ENCODE data around the gene ABO.
"Not testable (repeated sequence)": the region's sequence is repeated elsewhere in the genome, so short reads cannot be mapped to it uniquely, and the experiment has no call there.

Gene ABO

DNA sequence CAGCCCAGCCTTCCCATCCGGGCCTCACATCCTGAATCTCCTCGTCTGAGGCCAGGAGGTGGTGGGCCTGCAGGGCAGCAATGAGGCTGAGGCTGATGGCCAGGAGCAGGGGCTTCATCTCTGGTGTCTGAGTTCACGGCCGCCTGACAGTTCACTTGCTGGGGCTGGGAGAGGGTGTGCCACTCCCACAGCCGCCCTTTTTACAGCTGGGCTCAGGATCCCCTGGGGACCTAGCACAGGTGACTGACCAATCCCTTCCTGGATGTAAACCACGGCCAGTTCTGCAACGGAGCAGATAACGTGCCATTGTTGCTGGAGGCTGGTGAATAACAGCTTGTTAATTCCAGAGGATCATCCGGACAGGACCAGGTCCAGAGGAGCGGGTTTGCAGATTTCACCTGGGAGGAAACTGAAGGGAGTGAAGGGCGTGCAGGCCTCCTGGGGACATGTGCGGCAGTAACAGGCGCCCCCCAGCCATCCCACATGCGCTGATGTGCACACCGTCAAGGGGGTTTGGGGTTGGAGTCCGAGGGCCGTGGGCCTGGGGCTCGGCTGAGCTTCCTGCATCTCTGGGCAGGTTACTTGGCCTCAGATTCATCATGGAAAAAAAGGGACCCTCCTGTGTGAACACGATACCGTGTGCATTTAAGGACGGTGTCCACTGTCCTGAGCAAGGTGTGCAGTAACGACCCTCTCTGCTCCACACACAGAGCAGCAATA, 46.4 kb downstream of the ABO start:
- intact Hi-C loops (cut with DNase I); DNase-seq: not testable (repeated sequence)

DNA sequence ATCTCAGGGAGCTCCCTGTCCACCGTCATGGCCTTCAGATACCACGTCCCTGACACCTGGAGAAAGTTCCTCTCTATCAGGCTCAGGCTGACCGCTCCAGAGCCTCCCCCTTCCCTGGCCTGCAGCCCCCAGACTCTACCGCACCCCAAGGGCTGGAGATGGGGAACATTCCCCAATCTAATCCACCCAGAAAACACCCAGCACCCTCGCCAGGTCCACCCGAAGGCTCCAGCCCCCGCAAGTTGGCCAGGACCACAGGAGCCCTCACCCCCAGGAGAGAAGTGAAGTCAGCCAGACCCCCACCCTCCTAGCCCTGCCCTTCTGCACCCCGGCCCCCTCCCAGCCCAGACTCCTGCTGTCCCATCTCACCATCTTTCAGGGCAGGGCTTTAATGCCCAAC, 47.0 kb downstream of the ABO start:
- DNase-seq: peak in 1 of 10 donors; percentile 68
- intact Hi-C loops (cut with DNase I): not testable (repeated sequence)

DNA sequence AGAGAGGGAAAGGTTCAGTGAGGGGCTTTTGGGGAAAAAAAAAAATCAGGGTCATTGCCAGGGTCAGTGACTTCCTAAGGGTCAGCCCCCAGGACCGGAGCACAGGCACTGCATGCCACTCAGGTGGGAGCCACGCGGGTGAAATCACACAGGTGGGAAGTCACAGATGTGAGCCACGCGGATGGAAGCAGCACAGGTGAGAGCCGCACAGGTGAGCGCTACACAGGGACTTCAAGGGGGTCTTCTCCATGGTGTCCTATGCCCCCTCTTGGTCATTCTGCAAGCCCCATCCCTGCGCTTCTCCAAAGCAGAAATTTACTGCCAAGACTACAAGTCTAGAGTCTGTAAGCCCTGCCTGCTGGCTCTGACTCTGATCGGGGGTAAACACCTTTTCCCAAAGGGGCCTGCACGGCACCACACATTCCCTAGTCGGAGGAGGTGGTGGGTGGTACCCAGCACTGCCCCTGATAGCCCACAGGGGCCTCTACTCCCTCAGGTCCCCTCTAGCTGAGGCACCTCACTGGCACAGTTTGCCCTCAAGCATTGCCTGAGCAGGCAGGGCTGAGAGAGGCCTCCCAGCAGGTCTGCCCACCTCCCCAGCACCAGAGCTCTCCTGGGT, 47.6 kb downstream of the ABO start:
- intact Hi-C loops (cut with DNase I): no loop called here
- DNase-seq: peak in 1 of 10 donors; percentile 52

DNA sequence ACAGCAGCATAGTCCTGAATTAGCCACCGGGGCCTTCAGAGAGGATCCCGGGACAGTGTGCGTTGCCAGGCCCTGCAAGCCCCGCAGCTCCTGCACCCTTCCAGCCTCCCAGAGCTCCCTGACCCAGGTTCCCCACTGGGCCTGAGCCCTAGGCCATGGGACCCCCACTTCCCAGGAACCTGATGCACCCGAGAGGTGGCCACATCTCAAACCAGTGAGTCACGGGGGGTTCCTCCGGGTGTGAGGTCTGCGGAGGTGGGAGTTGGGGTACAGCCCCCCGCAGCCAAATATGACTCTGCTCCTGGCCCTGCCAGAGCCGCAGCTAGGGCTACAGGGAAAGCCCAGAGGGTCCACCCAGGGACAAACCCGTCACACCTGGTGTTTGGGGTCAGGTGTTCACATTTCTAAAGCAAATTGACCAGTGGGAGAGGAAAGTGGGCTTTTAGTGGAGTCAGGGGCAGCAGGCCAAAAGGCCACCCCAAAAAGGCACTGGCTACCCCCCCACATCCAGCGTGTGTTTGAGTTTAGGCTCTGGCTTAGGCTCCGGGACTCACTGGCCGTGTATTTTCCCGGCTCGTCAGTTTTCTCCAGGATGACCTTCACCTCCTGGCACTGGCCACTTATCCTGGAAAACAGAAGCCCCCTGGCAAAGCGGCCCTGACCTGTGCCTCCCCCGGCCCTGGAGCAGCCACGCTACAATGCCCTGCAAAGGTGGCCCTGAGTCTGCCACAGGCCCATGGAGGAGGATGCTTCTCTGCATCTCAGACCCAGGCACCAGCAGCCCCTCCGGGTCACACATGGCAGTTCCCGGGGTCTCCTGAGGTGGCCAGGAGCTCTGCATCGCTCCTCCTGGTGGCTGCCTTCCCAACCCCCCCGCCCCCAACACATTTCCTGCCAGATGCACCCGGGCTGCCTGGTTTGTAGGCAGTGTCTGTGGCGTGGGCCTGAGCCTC, 48.5 kb downstream of the ABO start:
- peak in 1 of 10 donors; percentile 57 for DNase-seq
- intact Hi-C loops (cut with DNase I): no loop called here

DNA sequence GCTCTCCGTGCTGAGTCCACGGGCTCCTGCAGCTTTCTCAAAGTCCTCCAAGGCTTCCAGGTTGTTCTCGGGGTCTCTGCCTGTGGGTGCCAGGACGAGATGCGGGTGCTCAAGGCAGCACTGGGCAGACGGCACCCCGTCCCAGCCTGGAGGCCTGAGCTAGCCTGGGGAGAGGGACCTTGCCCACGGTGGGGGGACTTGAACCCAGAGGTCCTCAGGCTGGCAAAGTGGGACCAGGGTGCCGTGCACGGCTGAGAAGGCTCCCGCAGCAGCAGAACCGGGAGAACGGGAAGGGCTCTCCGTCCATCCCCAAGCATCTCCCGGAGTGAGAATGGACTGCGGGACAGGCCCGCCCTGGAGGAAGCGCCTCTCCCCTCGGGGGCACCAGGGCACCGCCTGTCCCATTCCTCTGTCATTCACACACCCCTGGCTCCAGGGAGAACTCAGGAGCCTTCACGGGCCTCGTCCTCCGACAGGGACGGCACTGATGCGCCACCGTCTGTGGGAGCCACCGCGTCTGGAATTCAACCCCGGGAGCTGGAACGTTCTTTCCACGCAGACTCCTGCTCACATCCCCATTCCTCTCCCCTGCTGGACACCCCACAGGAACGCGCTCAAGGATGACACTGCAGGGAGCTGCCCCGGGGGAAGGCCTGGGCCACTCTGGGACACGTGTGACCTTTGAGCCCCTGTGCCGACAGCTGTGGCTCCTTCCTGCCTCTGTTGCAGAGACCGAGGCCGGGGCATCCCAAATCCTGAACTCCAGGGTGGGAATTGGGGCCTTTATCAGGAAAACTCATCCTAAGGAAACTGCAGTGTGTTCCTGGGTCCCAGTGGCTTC, 49.6 kb downstream of the ABO start:
- intact Hi-C loops (cut with DNase I): no loop called here
- peak in 2 of 10 donors; percentile 74 to 82 for DNase-seq

DNA sequence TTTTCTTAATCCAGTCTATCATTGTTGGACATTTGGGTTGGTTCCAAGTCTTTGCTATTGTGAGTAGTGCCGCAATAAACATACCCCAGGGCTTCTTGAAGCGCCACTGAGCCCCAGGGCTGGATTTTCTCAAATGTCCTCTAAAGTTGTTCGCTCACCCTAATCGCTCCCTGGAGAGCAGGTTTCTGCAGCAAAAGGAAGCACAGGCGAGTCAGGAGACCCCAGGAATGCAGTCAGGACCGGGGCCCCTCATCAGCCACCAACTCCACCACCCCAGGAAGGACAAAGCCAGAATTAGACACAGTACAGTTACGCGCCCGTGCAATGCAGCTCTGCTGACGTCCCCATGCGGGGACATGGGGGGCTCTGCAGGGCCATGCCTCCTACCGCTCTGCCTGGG, 50.2 kb downstream of the ABO start:
- intact Hi-C loops (cut with DNase I): no loop called here
- DNase-seq: peak in 2 of 10 donors; percentile 20 to 37

DNA sequence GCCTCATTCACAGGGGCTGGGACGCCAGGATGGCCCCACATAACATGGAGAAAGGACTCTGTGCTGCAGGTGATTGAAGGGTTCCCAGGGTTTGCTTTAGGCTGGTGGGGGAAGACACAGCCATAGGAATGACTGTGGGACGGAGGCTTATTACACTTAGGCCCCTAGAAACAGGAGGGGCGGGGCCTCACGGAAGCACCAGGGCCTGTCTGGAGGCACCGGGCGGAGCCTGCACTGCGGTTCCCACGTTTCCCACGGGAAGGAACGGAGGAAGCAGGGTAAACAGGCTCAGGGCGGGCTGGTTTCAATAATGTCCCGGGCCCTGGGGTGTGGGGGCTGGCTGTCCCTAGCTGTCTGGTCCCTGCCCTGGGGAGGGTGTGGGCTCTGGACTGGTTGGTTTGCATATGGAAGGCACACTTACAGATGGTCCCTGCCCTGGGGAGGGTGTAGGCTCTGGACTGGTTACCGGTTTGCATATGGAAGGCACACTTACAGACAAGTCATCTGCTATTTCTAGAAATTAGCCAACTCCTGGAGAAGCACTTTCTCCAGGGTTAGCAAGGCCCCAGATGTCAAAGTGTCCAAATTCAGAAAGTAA, 51.7 kb downstream of the ABO start:
- peak in 2 of 10 donors; percentile 11 to 54 for DNase-seq
- intact Hi-C loops (cut with DNase I): not testable (repeated sequence)

DNA sequence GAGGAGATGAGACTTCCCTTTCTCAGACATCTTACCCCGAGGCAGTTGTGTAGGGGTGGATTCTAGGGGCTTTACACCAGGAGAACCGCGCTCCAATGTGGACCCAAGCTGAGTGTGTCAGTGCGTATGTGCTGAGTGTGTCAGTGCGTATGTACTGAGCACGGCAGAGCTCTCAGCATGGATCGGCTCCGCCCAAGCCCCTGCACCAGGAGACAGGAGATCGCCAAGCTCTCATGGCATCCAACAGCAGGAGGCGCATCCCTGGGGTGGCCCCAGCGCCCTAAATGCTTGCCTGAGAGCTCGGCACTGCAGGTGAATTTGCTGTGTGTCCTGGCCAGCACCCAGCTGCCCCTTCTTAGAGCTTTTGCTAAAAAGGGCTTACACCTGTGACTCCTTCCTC, 53.0 kb downstream of the ABO start:
- DNase-seq; intact Hi-C loops (cut with DNase I): not testable (repeated sequence)

DNA sequence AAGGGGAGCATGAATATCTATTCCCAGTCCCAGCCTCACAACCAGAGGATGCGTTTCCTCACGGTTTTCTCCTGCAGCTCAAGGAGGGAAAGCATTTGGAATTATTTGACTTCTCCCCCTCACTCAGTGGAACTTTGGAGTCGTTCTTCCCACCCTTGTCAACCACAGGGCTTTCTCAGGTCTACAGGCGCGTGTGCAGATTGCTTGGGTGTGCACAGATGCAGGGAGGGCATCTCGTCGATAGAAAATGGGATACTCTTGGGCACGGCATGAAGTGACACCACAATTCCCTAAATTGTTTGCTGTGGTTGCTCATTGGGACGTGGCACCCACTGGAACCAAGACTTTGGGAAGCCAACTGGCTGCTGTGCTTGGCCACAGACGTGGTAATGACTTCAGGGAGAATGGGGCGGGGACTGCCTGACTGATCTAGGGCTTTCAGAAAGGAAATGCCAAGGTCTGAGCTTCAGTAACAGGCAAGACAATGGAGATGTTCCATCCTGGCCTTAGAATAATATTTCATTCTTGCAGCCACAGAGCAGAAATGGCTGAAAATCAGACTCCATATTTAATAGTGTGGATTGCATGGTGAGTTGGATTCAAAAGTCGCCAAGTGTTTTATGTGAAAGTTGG, 53.7 kb downstream of the ABO start:
- DNase-seq: peak in 1 of 10 donors; percentile 32
- intact Hi-C loops (cut with DNase I): no loop called here

DNA sequence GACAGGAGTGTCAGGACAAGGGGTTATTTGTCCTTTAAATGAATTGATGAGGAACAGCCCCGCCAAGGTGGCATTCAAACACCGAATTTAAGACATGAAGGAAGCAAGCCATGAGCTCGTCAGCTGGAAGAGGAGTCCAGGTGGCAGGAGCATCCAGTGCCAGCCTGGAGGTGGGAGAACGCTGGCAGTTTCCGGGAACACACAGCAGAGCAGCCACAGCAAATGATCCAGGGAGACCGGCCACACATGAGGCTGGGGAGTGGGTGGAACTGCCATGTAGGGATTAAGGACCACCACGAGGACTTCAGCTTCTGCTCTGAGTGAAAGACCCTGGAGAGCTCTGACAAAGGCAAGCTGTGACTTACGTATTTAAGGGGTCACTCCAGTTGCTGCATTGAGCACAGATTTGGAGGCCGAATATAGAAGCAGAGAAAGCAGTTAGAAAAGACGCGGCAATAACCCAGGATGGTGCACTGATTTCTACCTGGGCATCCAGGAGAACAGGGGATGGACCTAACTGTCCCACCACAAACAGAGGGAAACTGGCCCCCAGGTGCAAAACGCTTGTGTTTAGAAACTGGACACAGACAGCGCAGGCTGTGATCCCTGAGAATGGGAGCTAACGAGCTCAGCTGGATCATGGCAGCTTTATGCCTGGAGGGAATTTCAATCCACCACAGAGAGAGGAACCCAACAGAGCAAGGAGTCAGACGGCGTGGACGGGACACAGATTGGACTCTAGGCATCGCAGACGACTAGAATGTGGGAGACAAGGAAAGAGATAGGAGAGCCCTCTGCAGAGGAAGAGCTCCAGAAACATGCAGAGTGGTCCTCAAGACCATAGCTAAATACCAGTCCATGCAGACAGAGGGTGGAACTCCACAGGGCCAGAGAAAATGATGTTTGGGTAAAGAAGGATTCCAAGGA, 56.7 kb downstream of the ABO start:
- intact Hi-C loops (cut with DNase I): not testable (repeated sequence)
- peak in 2 of 10 donors; percentile 22 to 81 for DNase-seq

DNA sequence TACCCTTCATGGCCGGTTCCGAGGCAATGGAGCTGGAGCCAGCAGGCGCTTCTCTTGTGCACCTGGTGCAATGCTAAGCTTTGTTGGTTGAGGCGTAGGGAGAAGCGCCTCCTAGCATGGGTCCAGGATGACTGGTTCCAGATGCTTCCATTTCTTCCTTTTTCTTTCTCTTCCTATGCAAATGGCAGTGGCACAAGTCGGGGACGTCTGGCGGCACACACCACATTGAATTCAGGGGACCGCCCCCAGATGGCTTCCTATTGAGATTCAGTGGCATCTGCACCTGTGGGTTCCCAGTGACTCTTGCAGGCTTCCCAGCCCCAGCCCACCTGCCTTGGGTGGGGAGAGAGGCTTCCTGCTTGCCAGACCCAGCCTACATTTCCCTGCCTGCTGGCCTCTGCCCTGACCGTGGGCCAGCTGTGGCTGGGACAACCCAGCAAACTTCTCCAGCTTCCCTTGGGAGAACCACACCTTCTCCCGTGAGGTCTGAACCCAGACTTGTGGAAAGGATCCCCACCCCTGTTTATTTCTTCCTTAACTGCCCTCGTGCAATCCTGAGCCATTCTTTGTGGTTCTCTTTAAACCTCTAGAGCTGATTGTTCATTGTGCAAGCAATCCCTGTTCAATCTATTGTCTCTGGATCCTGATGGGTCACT, 57.5 kb downstream of the ABO start:
- intact Hi-C loops (cut with DNase I): not testable (repeated sequence)
- peak in 1 of 10 donors; percentile 72 for DNase-seq

DNA sequence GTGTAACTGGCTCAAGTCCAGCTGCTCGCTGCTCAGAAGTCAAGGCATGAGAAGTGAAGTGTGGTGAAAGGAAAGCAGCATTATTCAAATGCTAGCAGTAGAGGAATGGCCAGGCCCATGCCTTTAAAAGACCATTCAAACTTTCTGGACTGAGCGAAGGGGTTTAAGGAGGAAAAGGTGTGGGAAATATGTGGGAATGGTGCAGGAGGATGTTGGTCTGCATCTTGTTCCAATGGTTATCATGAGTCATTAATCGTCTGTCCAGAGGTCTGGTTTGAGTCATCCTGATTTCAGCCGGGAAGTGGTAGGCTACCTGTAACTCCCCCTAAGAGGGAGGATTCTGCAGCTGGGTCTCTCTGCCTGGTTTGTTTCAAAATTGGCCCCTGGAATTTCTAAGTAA, 60.7 kb downstream of the ABO start:
- intact Hi-C loops (cut with DNase I): not testable (repeated sequence)
- DNase-seq: peak in 1 of 10 donors; percentile 1

DNA sequence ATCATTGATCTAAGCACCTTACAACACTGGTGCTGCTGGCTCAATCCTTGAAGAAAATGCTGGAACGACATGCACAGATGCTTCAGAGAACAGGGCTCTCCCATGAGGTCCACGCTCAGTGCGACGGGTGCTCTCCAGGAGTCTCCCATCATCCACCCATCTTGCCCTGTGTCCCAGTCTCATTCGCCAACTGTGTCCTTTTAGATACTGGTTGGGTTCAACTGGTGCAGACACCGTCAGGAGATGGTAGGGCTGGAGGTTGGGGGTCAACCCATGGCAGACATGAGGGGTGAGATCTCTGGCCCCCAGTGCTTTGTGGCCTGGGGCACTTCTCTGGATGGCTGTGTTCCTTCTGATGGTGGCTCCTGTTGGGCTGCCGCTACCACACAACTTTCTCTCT, 64.4 kb downstream of the ABO start:
- DNase-seq: peak in 2 of 10 donors; percentile 26 to 33
- intact Hi-C loops (cut with DNase I): no loop called here

DNA sequence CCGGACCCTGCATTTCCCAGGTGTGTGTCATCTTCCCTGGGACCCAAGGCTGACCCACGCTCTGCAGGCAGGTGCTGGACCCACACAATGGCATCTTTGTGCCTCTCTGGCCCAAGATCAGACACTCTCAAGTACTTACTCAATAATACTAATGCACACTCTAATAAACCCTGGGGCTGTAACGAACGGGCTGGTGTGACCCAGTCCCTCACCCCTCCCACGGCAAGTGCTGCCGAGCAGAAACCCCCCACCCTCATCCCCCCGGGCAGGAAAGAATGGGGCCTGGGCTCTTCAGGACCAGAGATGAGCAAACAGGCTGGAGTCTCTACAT, 64.8 kb downstream of the ABO start:
- intact Hi-C loops (cut with DNase I): no loop called here
- peak in 1 of 10 donors; percentile 14 for DNase-seq

DNA sequence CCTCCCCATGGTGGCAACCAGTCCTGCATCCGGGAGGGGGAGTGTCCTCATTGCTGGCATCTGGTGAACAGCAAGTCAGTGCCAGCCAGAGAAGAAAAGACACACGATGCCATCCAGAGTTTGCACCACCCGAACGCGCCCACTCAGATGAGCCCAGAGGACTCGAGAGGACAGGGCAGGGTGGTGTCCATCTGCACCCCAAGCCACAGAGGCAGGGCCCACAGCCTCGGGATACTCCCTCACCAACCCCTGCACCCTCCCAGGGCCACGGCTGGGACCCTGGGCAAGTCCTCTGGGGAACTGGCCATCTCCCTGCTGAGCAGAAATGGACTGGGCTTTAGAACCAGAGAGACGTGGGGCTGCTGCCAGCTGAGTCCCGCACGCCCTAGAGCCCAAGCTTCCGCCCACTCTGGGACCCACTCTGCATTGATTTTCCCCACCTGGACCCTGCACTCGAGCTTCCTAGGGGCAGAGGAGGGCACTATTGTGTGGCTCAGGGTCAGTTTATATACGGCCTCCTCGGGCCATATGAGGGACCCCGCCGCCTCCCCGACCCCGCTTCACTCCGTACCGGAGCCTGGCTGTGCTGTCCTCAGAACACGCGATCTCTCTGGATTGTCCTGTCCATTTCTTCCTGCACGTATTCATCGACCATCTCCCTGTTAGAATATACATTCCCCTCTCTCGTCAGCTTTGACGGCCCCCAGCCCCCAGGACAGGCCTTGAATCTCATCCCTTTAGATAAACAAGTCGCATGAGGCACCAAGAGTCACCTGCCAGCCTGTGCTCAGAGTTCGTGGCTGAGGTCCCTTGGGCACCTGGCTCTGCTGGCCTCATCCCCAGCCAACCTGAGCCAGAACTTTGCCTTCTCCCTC, 65.4 kb downstream of the ABO start:
- peak in 1 of 10 donors; percentile 66 for DNase-seq
- intact Hi-C loops (cut with DNase I): not testable (repeated sequence)

DNA sequence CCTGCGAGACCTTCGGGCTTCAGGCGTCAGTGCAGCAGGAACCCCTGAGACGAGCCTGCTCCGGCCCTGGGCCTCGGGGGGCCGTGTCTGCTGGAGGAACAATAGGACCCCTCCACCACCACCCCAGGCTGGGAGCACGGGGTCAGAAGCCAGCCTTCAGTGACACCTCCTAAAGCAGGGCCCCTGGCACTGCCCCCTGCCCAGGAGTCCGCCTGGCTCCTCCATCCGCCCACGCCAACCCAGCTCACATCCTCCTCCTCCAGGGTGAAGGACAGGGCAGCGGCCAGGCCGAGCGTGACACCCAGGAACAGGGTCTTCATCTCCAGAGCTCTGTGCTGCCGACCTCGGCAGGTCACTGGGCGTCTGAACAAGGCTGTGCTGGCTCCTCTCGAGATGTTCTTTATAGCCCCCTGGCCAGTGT, 66.1 kb downstream of the ABO start, which contains the start of gene OBP2B:
Gene OBP2B (minus strand): TSS at position 371 of the 421 bp plus-strand sequence. CDS start 51 bp downstream, at position 320.
- peak in 2 of 10 donors; percentile 18 to 67 for DNase-seq
- intact Hi-C loops (cut with DNase I): not testable (repeated sequence)
